HEK293 (cell line): ENCODE measurements around the gene CA6.
"Not testable (repeated sequence)": the region's sequence is repeated elsewhere in the genome, so short reads cannot be mapped to it uniquely, and the experiment has no call there.

Source experiments
- CTCF ChIA-PET: fragments of 350-600 bp; formaldehyde crosslinking; extraction: SDS; loops from one replicate; lab custom pipeline; 2021; ENCODE audit warnings: antibody characterized with exemption; lab: Yijun Ruan, JAX
- POLR2A ChIA-PET: fragments of 300-600 bp; formaldehyde crosslinking; extraction: SDS; loops from one replicate; lab custom pipeline; 2020; ENCODE audit warnings: antibody characterized with exemption, inconsistent platforms; lab: Yijun Ruan, JAX
- H3K27ac ChIP-seq: fragments of 200-500 bp; sonication (Bioruptor generic); 2 replicates; pipeline ENCODE4 v1.5.1; 2014; ENCODE audit warnings: low read depth, low read length, control low read depth, inconsistent platforms; ENCODE audit errors: extremely low read depth
- H3K36me3 ChIP-seq, 2 experiments: fragments of 200-500 bp in 1 of 2; sonication (Bioruptor generic) in 1 of 2; 1 replicate in 1 of 2; 2 replicates in 1 of 2; pipeline ENCODE4 v1.5.1; 2014 to 2017; ENCODE audit warnings: inconsistent platforms in 2 of 2, low read length in 2 of 2; ENCODE audit not compliant: control insufficient read depth in 2 of 2, insufficient read depth in 1 of 2
- H3K4me1 ChIP-seq: fragments of 200-500 bp; sonication (Bioruptor generic); 2 replicates; pipeline ENCODE4 v1.5.1; 2014; ENCODE audit warnings: mild to moderate bottlenecking, low read length, inconsistent platforms; ENCODE audit not compliant: control insufficient read depth, insufficient read depth
- H3K4me3 ChIP-seq: 2 replicates; pipeline ENCODE4 v1.5.1; 2011; ENCODE audit warnings: low read depth, mild to moderate bottlenecking, control low read depth, low read length, moderate library complexity
- H3K9me3 ChIP-seq: fragments of 200-500 bp; sonication (Bioruptor generic); 2 replicates; pipeline ENCODE4 v1.5.1; 2014; ENCODE audit warnings: low read depth, low read length, inconsistent platforms; ENCODE audit not compliant: control insufficient read depth, insufficient read depth
- EGR2 ChIP-seq: fragments of 450-650 bp; formaldehyde crosslinking; IDR thresholded peaks from 2 replicates; pipeline ENCODE4 v1.5.1; 2016; ENCODE audit warnings: low read depth, missing biosample characterization, missing genetic modification characterization
- ELK4 ChIP-seq: IDR thresholded peaks from 2 replicates; pipeline ENCODE4 v1.6.1; 2011; ENCODE audit warnings: mild to moderate bottlenecking, low read depth, low read length, borderline replicate concordance
- ZBTB21 ChIP-seq: fragments of 450-650 bp; formaldehyde crosslinking; IDR thresholded peaks from 2 replicates; pipeline ENCODE4 v1.5.1; 2017; ENCODE audit warnings: missing biosample characterization, missing genetic modification characterization
- ZFHX2 ChIP-seq: fragments of 450-650 bp; formaldehyde crosslinking; conservative IDR thresholded peaks from 2 replicates; pipeline ENCODE4 v1.5.1; 2016; ENCODE audit warnings: missing biosample characterization, missing genetic modification characterization
- ZNF114 ChIP-seq: fragments of 450-650 bp; formaldehyde crosslinking; IDR thresholded peaks from 2 replicates; pipeline ENCODE4 v1.5.0; 2017; ENCODE audit warnings: missing biosample characterization, missing genetic modification characterization
- ZNF155 ChIP-seq: fragments of 450-650 bp; formaldehyde crosslinking; IDR thresholded peaks from 2 replicates; pipeline ENCODE4 v1.5.1; 2016; ENCODE audit warnings: missing biosample characterization, missing genetic modification characterization
- ZNF202 ChIP-seq: fragments of 450-650 bp; formaldehyde crosslinking; IDR thresholded peaks from 2 replicates; pipeline ENCODE4 v1.5.1; 2016; ENCODE audit warnings: missing biosample characterization, missing genetic modification characterization, borderline replicate concordance
- ZNF266 ChIP-seq: fragments of 450-650 bp; formaldehyde crosslinking; IDR thresholded peaks from 2 replicates; pipeline ENCODE4 v1.5.1; 2016; ENCODE audit warnings: missing biosample characterization, missing genetic modification characterization, low read depth
- ZNF580 ChIP-seq: fragments of 450-650 bp; formaldehyde crosslinking; IDR thresholded peaks from 2 replicates; pipeline ENCODE4 v1.5.1; 2016; ENCODE audit warnings: missing biosample characterization, missing genetic modification characterization
- ZNF707 ChIP-seq: fragments of 450-650 bp; formaldehyde crosslinking; IDR thresholded peaks from 2 replicates; pipeline ENCODE4 v1.5.1; 2016; ENCODE audit warnings: missing biosample characterization, missing genetic modification characterization

The CA6 gene

GRCh38 chr1:8992936-8993687 lies 47.4 kb downstream of the CA6 start:
- Histone ChIP-seq H3K36me3 (no peaks in the 10 kb centered on the region), H3K9me3 (no peaks in the 10 kb centered on the region), H3K4me1 (no peaks in the 10 kb centered on the region), H3K4me3 (no peak overlapping the region), H3K27ac (no peak overlapping the region)
- TF ChIP-seq ELK4 (no peak), ZNF580 (tag by site-specific recombination) (no peak), ZNF202 (tag by site-specific recombination) (no peak), ZNF114 (tag by site-specific recombination) (no peak), ZNF707 (tag by site-specific recombination) (no peak), EGR2 (tag by site-specific recombination) (peak; percentile 27; the same call in 1 of the 2 replicates), ZFHX2 (tag by site-specific recombination) (0 out of 2 replicates have a peak, but pooled peaks have one; percentile 24), ZNF155 (no peak), ZBTB21 (no peak), ZNF266 (tag by site-specific recombination) (no peak)
- ChIA-PET POLR2A (no interaction called here), CTCF (interaction anchor here (0.7 to 7.4 kb wide), 4 partner anchors 12 to 92 kb away, joined by 3 to 57 read pairs (median 3); no protein-coding TSS in a partner anchor)

DNA sequence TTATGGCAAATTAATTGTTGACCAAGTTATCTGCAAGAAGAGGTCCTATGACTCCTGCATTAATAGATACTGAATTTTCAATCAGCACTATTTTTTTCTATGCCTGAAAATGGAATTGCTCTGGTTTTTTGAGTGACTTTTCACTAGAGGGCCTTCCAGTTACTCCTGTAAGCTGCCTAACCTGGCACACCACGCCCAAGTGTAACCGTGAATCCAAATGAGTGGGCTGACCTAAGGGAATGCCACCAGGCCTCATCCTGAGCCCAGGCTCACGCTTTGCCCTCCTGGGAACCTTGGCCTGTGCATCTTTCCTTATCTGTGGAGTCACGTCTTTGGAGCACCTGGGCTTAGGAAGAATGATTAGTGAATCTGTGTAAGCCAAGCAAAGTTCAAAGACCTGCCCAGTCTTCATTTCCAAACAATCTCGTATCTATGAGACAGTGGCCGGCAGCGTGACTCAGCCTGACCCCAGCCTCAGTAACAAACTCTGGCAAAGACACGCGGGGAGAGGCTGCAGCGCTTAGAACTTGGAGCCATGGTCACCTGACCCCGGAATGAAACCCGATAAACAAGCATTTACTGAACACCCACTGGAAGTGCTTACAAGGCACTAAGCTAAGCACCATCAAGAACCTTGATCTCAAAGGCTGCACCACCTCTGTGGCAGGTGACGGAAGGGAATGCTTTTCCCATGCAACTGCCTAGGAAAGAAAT lies 48.5 kb downstream of the CA6 start:
- H3K4me3 ChIP-seq, H3K9me3 ChIP-seq, H3K27ac ChIP-seq, H3K36me3 ChIP-seq, POLR2A ChIA-PET, H3K4me1 ChIP-seq: not testable (repeated sequence)
- CTCF ChIA-PET: interaction anchor here (7.4 kb wide), 1 partner anchor 11 kb away, joined by 57 read pairs; no protein-coding TSS in a partner anchor

DNA sequence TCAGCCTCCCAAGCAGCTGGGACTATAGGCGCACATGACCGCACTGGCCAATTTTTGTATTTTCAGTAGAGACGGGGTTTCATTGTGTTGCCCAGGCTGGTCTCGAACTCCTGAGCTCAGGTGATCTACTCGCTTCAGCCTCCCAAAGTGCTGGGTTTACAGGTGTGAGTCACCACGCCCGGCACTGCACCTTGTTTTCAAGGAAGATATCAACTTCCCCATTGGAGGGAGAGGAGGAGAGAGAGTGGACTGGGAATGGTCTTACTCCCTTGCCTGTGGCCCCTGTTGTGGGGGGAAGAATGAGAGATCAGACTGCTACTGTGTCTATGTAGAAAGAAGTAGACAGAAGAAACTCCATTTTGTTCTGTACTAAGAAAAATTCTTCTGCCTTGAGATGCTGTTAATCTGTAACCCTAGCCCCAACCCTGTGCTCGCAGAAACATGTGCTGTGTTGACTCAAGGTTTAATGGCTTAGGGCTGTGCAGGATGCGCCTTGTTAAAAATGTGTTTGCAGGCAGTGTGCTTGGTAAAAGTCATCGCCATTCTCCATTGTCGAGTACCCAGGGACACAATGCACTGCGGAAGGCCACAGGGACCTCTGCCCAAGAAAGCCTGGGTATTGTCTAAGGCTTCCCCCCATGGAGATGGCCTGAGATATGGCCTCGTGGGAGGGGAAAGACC lies 56.0 kb downstream of the CA6 start:
- CTCF ChIA-PET, H3K9me3 ChIP-seq, POLR2A ChIA-PET: not testable (repeated sequence)

GRCh38 chr1:9002215-9002560 lies 56.5 kb downstream of the CA6 start:
- POLR2A ChIA-PET, H3K4me3 ChIP-seq, H3K27ac ChIP-seq, H3K9me3 ChIP-seq, H3K4me1 ChIP-seq, H3K36me3 ChIP-seq: not testable (repeated sequence)
- CTCF ChIA-PET: interaction anchor here (4.0 kb wide), 1 partner anchor 83 kb away, joined by 88 read pairs; no protein-coding TSS in a partner anchor

More for the DNA sequence above, 56.0 kb downstream of the CA6 start:
- not testable (repeated sequence) for H3K4me3 ChIP-seq, H3K36me3 ChIP-seq, H3K27ac ChIP-seq, H3K4me1 ChIP-seq
